GM12875 (cell line): ENCODE data around the gene FUT1.

Experiments used
- H3K4me3 ChIP-seq: one replicate; pipeline ENCODE4 v1.5.1; 2011; ENCODE audit warnings: low read depth, low read length, control low read depth
- CTCF ChIP-seq: IDR thresholded peaks from 2 replicates; pipeline ENCODE4 v1.5.1; 2011; ENCODE audit warnings: low read depth, mild to moderate bottlenecking, control low read depth, inconsistent platforms, low read length, moderate library complexity, borderline replicate concordance; ENCODE audit not compliant: insufficient read depth

FUT1 gene

GRCh38 chr19:48737360-48737998 is 15.0 kb downstream of the FUT1 start:
- no peak overlapping the region for H3K4me3 ChIP-seq
- TF ChIP-seq CTCF: no peak

- H3K4me3 ChIP-seq: no peak overlapping the region
Measured at GRCh38 chr19:48735031-48735615, 17.3 kb downstream of the FUT1 start.

GRCh38 chr19:48734625-48735024 is 17.8 kb downstream of the FUT1 start:
- TF ChIP-seq CTCF: no peak
- no peak overlapping the region for H3K4me3 ChIP-seq

More at GRCh38 chr19:48735031-48735615, 17.3 kb downstream of the FUT1 start:
- TF ChIP-seq CTCF: no peak

- H3K4me3 ChIP-seq: no peak overlapping the region
- no peak for TF ChIP-seq CTCF
Measured at GRCh38 chr19:48731452-48731851, 21.0 kb downstream of the FUT1 start.

- no peak overlapping the region for H3K4me3 ChIP-seq
- TF ChIP-seq CTCF: no peak
Measured at GRCh38 chr19:48728911-48729664, 23.4 kb downstream of the FUT1 start.

GRCh38 chr19:48726556-48726955 is 25.9 kb downstream of the FUT1 start:
- H3K4me3 ChIP-seq: no peak overlapping the region
- TF ChIP-seq CTCF: no peak
